RWPE2 (cell line): ENCODE data around the gene PHLDB3.
"Not testable (repeated sequence)": the region's sequence is repeated elsewhere in the genome, so short reads cannot be mapped to it uniquely, and the experiment has no call there.

Source experiments
- ATAC-seq: fragments of 200-7000 bp; cut with Tn5 transposase; 3 replicates; pipeline ENCODE4 v1.9.1; 2021; ENCODE audit warnings: low read depth
- DNase-seq: peaks from one replicate; pipeline ENCODE4 v3.0.0-alpha.2; 2020; ENCODE audit warnings: low spot score
- H3K27ac ChIP-seq: fragments of 450-650 bp; 2 replicates; pipeline ENCODE4 v1.5.1; 2017; ENCODE audit warnings: mild to moderate bottlenecking; ENCODE audit not compliant: poor library complexity, severe bottlenecking
- H3K27me3 ChIP-seq: fragments of 250-450 bp; sonication (Bioruptor Pico); 2 replicates; pipeline ENCODE4 v1.5.1; 2021; ENCODE audit warnings: mild to moderate bottlenecking, moderate library complexity; ENCODE audit not compliant: insufficient read depth, poor library complexity, severe bottlenecking
- H3K36me3 ChIP-seq: fragments of 250-450 bp; sonication (Bioruptor Pico); 2 replicates; pipeline ENCODE4 v1.5.1; 2020; ENCODE audit warnings: low read depth, mild to moderate bottlenecking, moderate library complexity
- H3K4me1 ChIP-seq: fragments of 250-450 bp; sonication (Bioruptor Pico); 2 replicates; pipeline ENCODE4 v1.5.1; 2021; ENCODE audit warnings: mild to moderate bottlenecking, moderate library complexity; ENCODE audit not compliant: insufficient read depth, poor library complexity, severe bottlenecking
- H3K4me3 ChIP-seq: fragments of 250-450 bp; sonication (Bioruptor Pico); 2 replicates; pipeline ENCODE4 v1.5.1; 2021; ENCODE audit warnings: mild to moderate bottlenecking, moderate library complexity; ENCODE audit not compliant: severe bottlenecking
- H3K9me3 ChIP-seq: fragments of 250-450 bp; sonication (Bioruptor Pico); 2 replicates; pipeline ENCODE4 v1.5.1; 2021; ENCODE audit warnings: mild to moderate bottlenecking, moderate library complexity; ENCODE audit not compliant: severe bottlenecking
- CTCF ChIP-seq: fragments of 450-650 bp; IDR thresholded peaks from one replicate; pipeline ENCODE4 v1.5.1; 2017; ENCODE audit warnings: mild to moderate bottlenecking, moderate library complexity; ENCODE audit not compliant: poor library complexity, severe bottlenecking

Gene PHLDB3

DNA sequence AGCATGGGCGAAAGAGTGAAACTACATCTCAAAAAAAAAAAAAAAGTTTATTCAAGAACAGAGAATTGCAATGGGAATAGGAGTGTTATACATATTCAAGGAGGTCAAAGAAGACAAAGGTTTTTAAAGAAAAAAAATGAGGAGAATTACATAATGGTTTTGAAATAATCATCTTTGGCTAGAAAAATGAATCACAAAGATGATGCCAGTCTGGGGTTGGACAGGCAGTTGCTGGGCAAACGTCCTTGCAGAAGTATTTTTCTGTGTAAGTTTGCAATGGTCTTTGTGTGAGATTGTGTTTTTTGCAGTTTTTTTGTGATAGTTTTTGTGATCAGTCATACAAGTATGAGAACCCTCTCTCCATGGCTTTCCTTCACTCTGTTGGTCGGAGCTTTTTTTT is 62.8 kb downstream of the PHLDB3 start:
- Histone ChIP-seq H3K4me1 (peaks cover 16% of the 10 kb centered on the region), H3K27ac (no peak overlapping the region), H3K9me3 (no peaks in the 10 kb centered on the region), H3K36me3 (no peaks in the 10 kb centered on the region), H3K27me3 (no peaks in the 10 kb centered on the region), H3K4me3 (no peak overlapping the region)
- DNase-seq (no peak), ATAC-seq (no peak)
- no peak for TF ChIP-seq CTCF

GRCh38 chr19:43439709-43440063 is 64.9 kb downstream of the PHLDB3 start:
- H3K36me3 ChIP-seq: no peaks in the 10 kb centered on the region
- DNase-seq: no peak
- H3K4me1 ChIP-seq: peaks cover 16% of the 10 kb centered on the region
- H3K4me3 ChIP-seq: no peak overlapping the region
- ATAC-seq: no peak
- no peaks in the 10 kb centered on the region for H3K9me3 ChIP-seq
- H3K27ac ChIP-seq: peak overlapping the region; percentile 88
- no peak for TF ChIP-seq CTCF
- H3K27me3 ChIP-seq: no peaks in the 10 kb centered on the region

- TF ChIP-seq CTCF: no peak
- ATAC-seq: peak; percentile 80
- Histone ChIP-seq H3K9me3 (no peaks in the 10 kb centered on the region), H3K4me3 (no peak overlapping the region), H3K27ac (peak overlapping the region; percentile 88), H3K27me3 (no peaks in the 10 kb centered on the region), H3K4me1 (peaks cover 16% of the 10 kb centered on the region), H3K36me3 (no peaks in the 10 kb centered on the region)
- DNase-seq: no peak
Measured at GRCh38 chr19:43439032-43439708, 65.4 kb downstream of the PHLDB3 start.

DNA sequence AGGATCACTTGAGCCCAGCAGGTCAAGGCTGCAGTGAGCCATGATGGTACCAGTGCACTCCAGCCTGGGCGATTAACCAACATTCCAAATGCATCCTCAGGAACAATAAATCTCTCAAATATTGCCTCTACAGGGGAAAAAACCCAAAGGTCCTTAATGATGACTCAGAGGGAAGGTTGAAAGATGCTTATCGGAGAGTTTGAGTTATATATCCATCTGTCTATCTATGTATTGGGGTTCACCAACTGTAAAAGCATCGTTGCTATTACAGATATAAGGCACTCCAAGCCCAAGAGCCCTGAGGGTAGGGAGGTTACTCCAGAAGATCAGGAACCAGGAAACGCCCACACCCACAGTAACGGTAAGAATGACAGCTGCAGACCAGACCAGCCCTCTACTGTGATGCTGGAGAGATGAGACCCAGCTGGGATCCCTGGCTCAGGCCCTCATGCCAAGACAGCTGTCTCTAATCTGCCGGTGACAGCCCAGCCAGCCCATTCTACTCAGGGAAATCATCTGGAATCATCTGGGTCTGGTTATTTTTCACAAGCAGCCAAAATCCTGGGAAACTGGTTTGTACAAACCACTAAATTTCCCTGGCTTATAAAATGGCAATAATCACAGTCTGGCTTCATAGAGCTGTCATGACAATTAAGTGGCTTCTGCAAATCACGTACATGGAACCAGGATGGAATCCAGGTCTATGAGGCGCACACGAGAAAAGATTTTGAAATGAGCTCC is 66.1 kb downstream of the PHLDB3 start:
- no peaks in the 10 kb centered on the region for H3K36me3 ChIP-seq
- ATAC-seq (peak; percentile 68), DNase-seq (no peak)
- no peaks in the 10 kb centered on the region for H3K27me3 ChIP-seq
- H3K4me1 ChIP-seq: peaks cover 16% of the 10 kb centered on the region
- peak overlapping the region; percentile 88 for H3K27ac ChIP-seq
- no peaks in the 10 kb centered on the region for H3K9me3 ChIP-seq
- no peak overlapping the region for H3K4me3 ChIP-seq
- TF ChIP-seq CTCF: no peak

DNA sequence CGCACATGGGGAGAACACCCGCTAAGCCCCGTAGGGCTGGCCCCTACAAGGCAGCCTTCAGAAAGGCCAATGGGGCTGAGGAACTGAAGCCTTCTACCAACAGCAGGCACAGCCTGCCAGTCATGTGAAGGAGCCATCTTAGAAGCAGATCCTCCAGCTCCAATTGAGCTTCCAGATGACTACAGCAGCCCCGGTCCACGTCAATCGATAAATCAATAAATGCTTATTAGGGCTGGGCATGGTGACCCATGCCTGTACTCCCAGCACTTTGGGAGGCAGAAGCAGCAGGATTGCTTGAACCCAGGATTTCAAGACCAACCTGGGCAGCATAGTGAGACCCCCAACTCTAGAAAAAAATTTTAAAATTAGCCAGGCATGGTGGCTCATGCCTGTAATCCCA is 66.8 kb downstream of the PHLDB3 start:
- Histone ChIP-seq H3K4me3 (no peak overlapping the region), H3K4me1 (peaks cover 16% of the 10 kb centered on the region), H3K27me3 (no peaks in the 10 kb centered on the region), H3K36me3 (no peaks in the 10 kb centered on the region), H3K9me3 (no peaks in the 10 kb centered on the region), H3K27ac (peak overlapping the region; percentile 88)
- ATAC-seq: no peak
- no peak for DNase-seq
- TF ChIP-seq CTCF: no peak

- Histone ChIP-seq H3K4me1 (peaks cover 16% of the 10 kb centered on the region), H3K27ac (peak overlapping the region; percentile 88)
- DNase-seq, H3K4me3 ChIP-seq, H3K9me3 ChIP-seq, H3K27me3 ChIP-seq, H3K36me3 ChIP-seq, ATAC-seq: not testable (repeated sequence)
Measured at GRCh38 chr19:43437284-43437683, 67.3 kb downstream of the PHLDB3 start.
